Activated B cell treated with CpG ODN at 0.5 μM for 24 hours (primary cell): ENCODE measurements around the gene SLC35E1. TPM values are rescaled to one million over a fixed set of nuclear protein-coding genes. Genes with fewer than 3 reads are reported as not detected.

ENCODE experiments used
- ATAC-seq: fragments of 200-7000 bp; cut with Tn5 transposase; one replicate; pipeline ENCODE4 v1.10.0; 2021; ENCODE audit warnings: low read depth, mild to moderate bottlenecking, moderate library complexity
- CTCF ChIA-PET: fragments of 350-600 bp; sonication (Branson Sonifier 250); formaldehyde crosslinking; loops from one replicate; lab custom pipeline; 2021; ENCODE audit warnings: antibody characterized with exemption; lab: Charles Lee
- POLR2A ChIA-PET: fragments of 350-600 bp; sonication (Branson Sonifier 250); formaldehyde crosslinking; loops from one replicate; lab custom pipeline; 2021; ENCODE audit warnings: antibody characterized with exemption; lab: Charles Lee
- DNase-seq: peaks from one replicate; pipeline ENCODE4 v3.0.0; 2022
- H3K27ac Mint-ChIP-seq: one replicate; pipeline ENCODE4 v1.8.0; 2020; ENCODE audit warnings: mixed read lengths
- H3K27me3 Mint-ChIP-seq: one replicate; pipeline ENCODE4 v1.8.0; 2021; ENCODE audit warnings: mixed read lengths
- H3K36me3 Mint-ChIP-seq: one replicate; pipeline ENCODE4 v1.8.0; 2021; ENCODE audit warnings: low read depth, mixed read lengths
- H3K4me1 Mint-ChIP-seq: one replicate; pipeline ENCODE4 v1.8.0; 2021; ENCODE audit warnings: mixed read lengths
- H3K4me3 Mint-ChIP-seq: one replicate; pipeline ENCODE4 v1.8.0; 2020; ENCODE audit warnings: mild to moderate bottlenecking, mixed read lengths
- H3K9me3 Mint-ChIP-seq: one replicate; pipeline ENCODE4 v1.8.0; 2020; ENCODE audit warnings: mixed read lengths
- CTCF ChIP-seq: fragments of 200-600 bp; IDR thresholded peaks from one replicate; pipeline ENCODE4 v1.8.0; 2022; ENCODE audit warnings: antibody characterized with exemption, mild to moderate bottlenecking
- intact Hi-C: fragments of 100-400 bp; cut with micrococcal nuclease; formaldehyde crosslinking; loops from one replicate; pipeline ENCODE4 v1.15.1; 2024
- total RNA-seq: library from RNA; stranded (reverse); gene quantifications from 2 replicates; pipeline ENCODE4 v1.2.3, GENCODE V29; 2022

Gene SLC35E1
- total RNA-seq, 1 donor from 2014 or later, result 51.7 TPM

GRCh38 chr19:16569609-16570320, 2.5 kb downstream of the SLC35E1 start:
- ChIA-PET POLR2A (interaction anchor here (0.7 to 1.4 kb wide), 2 partner anchors 13 to 27 kb away, joined by 3 to 4 read pairs; no protein-coding TSS in a partner anchor), CTCF (no interaction called here)
- Mint-ChIP-seq H3K27ac (no peak overlapping the region), H3K4me3 (peak overlapping the region; percentile 4), H3K27me3 (no peaks in the 10 kb centered on the region), H3K36me3 (peaks cover 56% of the 10 kb centered on the region), H3K9me3 (no peaks in the 10 kb centered on the region), H3K4me1 (peaks cover 49% of the 10 kb centered on the region)
- no peak for DNase-seq
- intact Hi-C loops, result no loop called here
- ATAC-seq, result no peak
- no peak for TF ChIP-seq CTCF

- ChIA-PET CTCF (no interaction called here), POLR2A (interaction anchor here (0.7 to 1.4 kb wide), 4 partner anchors 20 to 62 kb away, joined by 3 to 5 read pairs (median 4); partner anchors contain the start of gene MED26)
- H3K27me3 Mint-ChIP-seq, result no peaks in the 10 kb centered on the region
- peaks cover 64% of the 10 kb centered on the region for H3K36me3 Mint-ChIP-seq
- TF ChIP-seq CTCF, result no peak
- no peak for DNase-seq
- no peak for ATAC-seq
- no peak overlapping the region for H3K4me3 Mint-ChIP-seq
- H3K27ac Mint-ChIP-seq, result peak overlapping the region; percentile 73
- H3K9me3 Mint-ChIP-seq, result no peaks in the 10 kb centered on the region
- intact Hi-C loops, result no loop called here
- peaks cover 25% of the 10 kb centered on the region for H3K4me1 Mint-ChIP-seq
Measured at GRCh38 chr19:16566702-16567101, 5.5 kb downstream of the SLC35E1 start.

- no peak for TF ChIP-seq CTCF
- peaks cover 70% of the 10 kb centered on the region for H3K36me3 Mint-ChIP-seq
- ChIA-PET CTCF (no interaction called here), POLR2A (interaction anchor here (0.7 to 1.4 kb wide), 4 partner anchors 21 to 62 kb away, joined by 3 to 5 read pairs (median 4); partner anchors contain the start of gene MED26)
- no peaks in the 10 kb centered on the region for H3K9me3 Mint-ChIP-seq
- H3K4me3 Mint-ChIP-seq, result no peak overlapping the region
- no peaks in the 10 kb centered on the region for H3K27me3 Mint-ChIP-seq
- intact Hi-C loops, result no loop called here
- peaks cover 20% of the 10 kb centered on the region for H3K4me1 Mint-ChIP-seq
- peak overlapping the region; percentile 73 for H3K27ac Mint-ChIP-seq
- peak; percentile 58 for ATAC-seq
- DNase-seq, result no peak
Measured at GRCh38 chr19:16566161-16566560, 6.1 kb downstream of the SLC35E1 start.

GRCh38 chr19:16564842-16565241, 7.4 kb downstream of the SLC35E1 start:
- Mint-ChIP-seq H3K9me3 (no peaks in the 10 kb centered on the region), H3K27ac (no peak overlapping the region), H3K36me3 (peaks cover 69% of the 10 kb centered on the region), H3K4me1 (peaks cover 11% of the 10 kb centered on the region), H3K27me3 (no peaks in the 10 kb centered on the region), H3K4me3 (no peak overlapping the region)
- ChIA-PET CTCF (no interaction called here), POLR2A (interaction anchor here (1.0 kb wide), 1 partner anchor 19 kb away, joined by 4 read pairs; no protein-coding TSS in a partner anchor)
- no peak for TF ChIP-seq CTCF
- intact Hi-C loops, result no loop called here
- no peak for DNase-seq
- ATAC-seq, result no peak

- Mint-ChIP-seq H3K27ac (peak overlapping the region; percentile 53), H3K27me3 (no peaks in the 10 kb centered on the region), H3K36me3 (peaks cover 61% of the 10 kb centered on the region), H3K4me1 (peaks cover 11% of the 10 kb centered on the region), H3K4me3 (no peak overlapping the region), H3K9me3 (no peaks in the 10 kb centered on the region)
- TF ChIP-seq CTCF, result no peak
- intact Hi-C loops, result no loop called here
- POLR2A ChIA-PET, result no interaction called here
- ATAC-seq (no peak), DNase-seq (no peak)
- CTCF ChIA-PET, result interaction anchor here (0.7 kb wide), 1 partner anchor 152 kb away, joined by 3 read pairs; no protein-coding TSS in a partner anchor
Measured at GRCh38 chr19:16562608-16563025, 9.6 kb downstream of the SLC35E1 start.
